ENCODE measurements around the gene DNAH3. TPM values are rescaled to one million over a fixed set of nuclear protein-coding genes. Genes with fewer than 3 reads are reported as not detected.

The DNAH3 gene
- total RNA-seq, 1 experiment from 2014 or later, result 0.24 TPM

- no peak overlapping the region for H3K56ac ChIP-seq (ENCODE audit: insufficient read length, low read depth, low read length)
- H2BK20ac ChIP-seq (ENCODE audit: low read depth, low read length, poor library complexity, severe bottlenecking), result no peak overlapping the region
- H2AFZ ChIP-seq (ENCODE audit: low read length), result no peak overlapping the region
- no peak overlapping the region for H3K27ac ChIP-seq (ENCODE audit: insufficient read length, low read depth, low read length)
- H3K18ac ChIP-seq (ENCODE audit: insufficient read length, low read depth, low read length), result no peak overlapping the region
- H2BK120ac ChIP-seq (ENCODE audit: low read depth, low read length, poor library complexity, severe bottlenecking), result no peak overlapping the region
- H3K4me2 ChIP-seq (ENCODE audit: insufficient read depth, insufficient read length, low read length), result no peak overlapping the region
- Mint-ChIP-seq H3K9me3 (no peaks in the 10 kb centered on the region), H3K4me1 (peaks cover 12 to 15% of the 10 kb centered on the region in 2 experiments), H3K27ac (no peak overlapping the region), H3K27me3 (ENCODE audit: low read depth) (no peaks in the 10 kb centered on the region), H3K36me3 (ENCODE audit: insufficient read depth in 1 of 3, low read depth in 3 of 3) (peaks cover 9 to 11% (median 9%) of the 10 kb centered on the region in 3 experiments; a peak in 5 of 7 replicates), H3K4me3 (no peak overlapping the region)
- DNase-seq, result no peak
- no peak overlapping the region for H2BK12ac ChIP-seq (ENCODE audit: insufficient read length, low read depth, low read length)
- TF ChIP-seq, protein P1, sequence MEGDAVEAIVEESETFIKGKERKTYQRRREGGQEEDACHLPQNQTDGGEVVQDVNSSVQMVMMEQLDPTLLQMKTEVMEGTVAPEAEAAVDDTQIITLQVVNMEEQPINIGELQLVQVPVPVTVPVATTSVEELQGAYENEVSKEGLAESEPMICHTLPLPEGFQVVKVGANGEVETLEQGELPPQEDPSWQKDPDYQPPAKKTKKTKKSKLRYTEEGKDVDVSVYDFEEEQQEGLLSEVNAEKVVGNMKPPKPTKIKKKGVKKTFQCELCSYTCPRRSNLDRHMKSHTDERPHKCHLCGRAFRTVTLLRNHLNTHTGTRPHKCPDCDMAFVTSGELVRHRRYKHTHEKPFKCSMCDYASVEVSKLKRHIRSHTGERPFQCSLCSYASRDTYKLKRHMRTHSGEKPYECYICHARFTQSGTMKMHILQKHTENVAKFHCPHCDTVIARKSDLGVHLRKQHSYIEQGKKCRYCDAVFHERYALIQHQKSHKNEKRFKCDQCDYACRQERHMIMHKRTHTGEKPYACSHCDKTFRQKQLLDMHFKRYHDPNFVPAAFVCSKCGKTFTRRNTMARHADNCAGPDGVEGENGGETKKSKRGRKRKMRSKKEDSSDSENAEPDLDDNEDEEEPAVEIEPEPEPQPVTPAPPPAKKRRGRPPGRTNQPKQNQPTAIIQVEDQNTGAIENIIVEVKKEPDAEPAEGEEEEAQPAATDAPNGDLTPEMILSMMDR (conservative IDR thresholded peaks at IDR 0.05), result no peak
- no peaks in the 10 kb centered on the region for H4K20me1 ChIP-seq (ENCODE audit: control insufficient read depth, insufficient read depth, insufficient read length)
- H2BK5ac ChIP-seq (ENCODE audit: insufficient read length, low read length), result no peak overlapping the region
- H4K91ac ChIP-seq (ENCODE audit: insufficient read length, low read depth, low read length), result no peak overlapping the region
- no peaks in the 10 kb centered on the region for H3K9me3 ChIP-seq (ENCODE audit: control insufficient read depth, low read depth, low read length)
- no peak overlapping the region for H3K4ac ChIP-seq (ENCODE audit: low read depth, low read length)
- no peak overlapping the region for H3K23ac ChIP-seq (ENCODE audit: insufficient read length, low read depth, low read length)
- H3K4me1 ChIP-seq (ENCODE audit: insufficient read depth, low read length), result no peaks in the 10 kb centered on the region
- H2AK5ac ChIP-seq (ENCODE audit: insufficient read length, low read length), result no peak overlapping the region
- no peak overlapping the region for H4K8ac ChIP-seq (replicated peaks; ENCODE audit: insufficient read length, low read depth, low read length)
- H3K14ac ChIP-seq (ENCODE audit: insufficient read depth, low read length), result no peak overlapping the region
- no peak overlapping the region for H4K5ac ChIP-seq (ENCODE audit: insufficient read length, low read depth, low read length)
- H3K79me1 ChIP-seq (ENCODE audit: insufficient read depth, low read depth, low read length, poor library complexity, severe bottlenecking), result no peaks in the 10 kb centered on the region
- whole genome bisulfite sequencing (ENCODE audit: extremely low coverage, insufficient read length, low lambda C conversion rate), result no CpG with 5 or more reads among the region's 5 CpGs
- H3K23me2 ChIP-seq (ENCODE audit: insufficient read length, low read depth, low read length, poor library complexity, severe bottlenecking), result no peaks in the 10 kb centered on the region
- H3T11ph ChIP-seq (ENCODE audit: low read length), result no peak overlapping the region
- no peaks in the 10 kb centered on the region for H3K79me2 ChIP-seq (ENCODE audit: insufficient read depth, low read length)
- no peak overlapping the region for H2BK15ac ChIP-seq (ENCODE audit: low read depth, low read length)
- H3K9ac ChIP-seq (ENCODE audit: extremely low read depth, insufficient read length, low read length), result no peak overlapping the region
- no peaks in the 10 kb centered on the region for H3K27me3 ChIP-seq (ENCODE audit: insufficient read depth, low read length)
Observed at GRCh38 chr16:20920091-20920490, 230.6 kb downstream of the DNAH3 start.

Data from H9 (cell line).